Stomach (tissue), 4 donors: ENCODE measurements around the gene TMEM192.

Source experiments
- POLR2A ChIP-seq, 4 donors: fragments of 450-650 bp; IDR thresholded peaks; one replicate each; pipeline ENCODE4 v1.6.1; 2016; ENCODE audit warnings: antibody characterized with exemption in 4 of 4, control low read depth in 2 of 4, mild to moderate bottlenecking in 1 of 4, moderate library complexity in 1 of 4
- POLR2AphosphoS5 ChIP-seq, 3 donors: sonication (generic); formaldehyde crosslinking; IDR thresholded peaks; one replicate each; pipeline ENCODE4 v1.6.1; 2016; ENCODE audit warnings: antibody characterized with exemption in 3 of 3
- TF ChIP-seq, protein P1 (sequence below), 7 experiments: fragments of 450-650 bp in 4 of 7; fragments of 200-600 bp in 3 of 7; sonication (generic) in 3 of 7; IDR thresholded peaks; one replicate each; pipeline ENCODE4 v1.5.1; 2016 to 2019; ENCODE audit warnings: antibody characterized with exemption in 7 of 7, control low read depth in 2 of 7, mild to moderate bottlenecking in 1 of 7

DNA sequence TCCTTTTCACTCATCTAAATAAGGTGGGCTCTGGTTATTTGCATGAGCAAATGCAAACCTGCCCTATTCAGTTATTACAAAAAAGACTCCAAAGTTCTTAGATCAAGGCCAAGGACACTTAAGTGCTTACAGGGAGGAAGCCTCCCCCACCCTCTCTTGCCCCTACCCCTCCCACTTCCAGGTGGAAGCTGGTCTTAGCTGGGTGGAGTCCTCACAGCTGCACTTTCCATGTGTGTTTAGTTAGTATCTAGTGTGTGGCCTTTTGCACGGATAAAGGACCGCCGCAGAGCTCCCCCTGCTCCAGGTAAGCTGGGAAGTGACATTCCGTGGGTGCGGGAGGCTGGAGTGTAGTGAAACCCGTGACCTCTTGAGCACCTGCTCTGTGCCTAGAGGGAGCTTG, 59.0 kb downstream of the TMEM192 start, which contains the start of gene TRIM75:
- TF ChIP-seq, protein P1, sequence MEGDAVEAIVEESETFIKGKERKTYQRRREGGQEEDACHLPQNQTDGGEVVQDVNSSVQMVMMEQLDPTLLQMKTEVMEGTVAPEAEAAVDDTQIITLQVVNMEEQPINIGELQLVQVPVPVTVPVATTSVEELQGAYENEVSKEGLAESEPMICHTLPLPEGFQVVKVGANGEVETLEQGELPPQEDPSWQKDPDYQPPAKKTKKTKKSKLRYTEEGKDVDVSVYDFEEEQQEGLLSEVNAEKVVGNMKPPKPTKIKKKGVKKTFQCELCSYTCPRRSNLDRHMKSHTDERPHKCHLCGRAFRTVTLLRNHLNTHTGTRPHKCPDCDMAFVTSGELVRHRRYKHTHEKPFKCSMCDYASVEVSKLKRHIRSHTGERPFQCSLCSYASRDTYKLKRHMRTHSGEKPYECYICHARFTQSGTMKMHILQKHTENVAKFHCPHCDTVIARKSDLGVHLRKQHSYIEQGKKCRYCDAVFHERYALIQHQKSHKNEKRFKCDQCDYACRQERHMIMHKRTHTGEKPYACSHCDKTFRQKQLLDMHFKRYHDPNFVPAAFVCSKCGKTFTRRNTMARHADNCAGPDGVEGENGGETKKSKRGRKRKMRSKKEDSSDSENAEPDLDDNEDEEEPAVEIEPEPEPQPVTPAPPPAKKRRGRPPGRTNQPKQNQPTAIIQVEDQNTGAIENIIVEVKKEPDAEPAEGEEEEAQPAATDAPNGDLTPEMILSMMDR (IDR thresholded peaks at IDR 0.05): no peak
- TF ChIP-seq POLR2A (IDR thresholded peaks at IDR 0.05) (no peak), POLR2AphosphoS5 (IDR thresholded peaks at IDR 0.05) (no peak)
